HG02943 (cell line): Measurements from ENCODE around the gene DPYSL3.
A peak's percentile ranks its signal among the peaks of the same experiment; 100 is the strongest.

Experiments used
- ATAC-seq: cut with Tn5 transposase; IDR thresholded peaks from one replicate; pipeline ENCODE4 v1.9.1; 2021; ENCODE audit warnings: mild to moderate bottlenecking, low read depth, moderate library complexity; ENCODE audit not compliant: unreplicated experiment

DPYSL3 gene

DNA sequence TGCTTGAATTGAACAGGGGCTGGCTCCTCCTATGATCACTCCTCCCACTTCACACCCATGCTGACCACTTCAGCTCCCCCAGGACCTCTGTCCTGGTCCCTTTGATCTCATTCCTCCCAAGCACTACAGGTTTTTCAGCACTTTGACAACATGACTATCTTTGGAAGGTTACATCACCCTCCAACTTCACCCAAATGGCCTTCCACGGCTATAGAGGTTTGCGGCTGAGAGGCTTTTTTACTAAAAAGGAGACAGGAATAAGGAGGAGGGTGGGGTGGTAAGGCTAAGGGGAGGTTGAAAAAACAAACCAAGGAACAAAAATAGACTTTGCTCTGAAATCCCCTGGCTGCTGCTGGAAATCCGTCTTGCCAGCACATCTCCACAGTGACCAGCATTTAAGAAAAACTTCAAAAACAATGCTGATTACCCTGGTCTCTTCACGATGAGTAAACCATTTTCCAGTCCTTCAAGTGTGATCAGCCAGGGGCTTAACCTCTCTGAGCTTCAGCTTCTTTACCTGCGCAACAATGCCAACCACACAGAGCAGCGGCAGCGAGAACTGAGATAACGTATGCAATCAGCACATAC lies 102.7 kb downstream of the DPYSL3 start:
- ATAC-seq: no peak

DNA sequence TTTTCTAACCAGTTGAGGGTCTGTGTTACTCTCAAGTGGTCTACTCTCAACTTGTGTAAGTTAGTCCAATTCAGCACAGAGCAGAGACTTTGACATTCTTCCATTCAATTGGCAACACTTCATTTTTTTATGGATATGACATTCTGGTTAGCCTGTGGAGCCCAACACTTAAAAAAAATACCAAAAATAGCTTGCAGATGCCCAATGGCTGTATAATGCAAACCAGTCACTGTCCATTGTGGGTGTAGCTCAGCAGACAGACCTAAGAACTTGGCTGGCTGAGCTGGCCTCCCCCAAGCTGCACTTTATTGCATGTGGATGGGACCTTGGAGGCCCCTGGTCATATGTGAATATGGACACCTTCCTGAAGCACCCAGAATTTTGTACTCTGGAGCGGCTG lies 103.2 kb downstream of the DPYSL3 start:
- ATAC-seq: no peak

DNA sequence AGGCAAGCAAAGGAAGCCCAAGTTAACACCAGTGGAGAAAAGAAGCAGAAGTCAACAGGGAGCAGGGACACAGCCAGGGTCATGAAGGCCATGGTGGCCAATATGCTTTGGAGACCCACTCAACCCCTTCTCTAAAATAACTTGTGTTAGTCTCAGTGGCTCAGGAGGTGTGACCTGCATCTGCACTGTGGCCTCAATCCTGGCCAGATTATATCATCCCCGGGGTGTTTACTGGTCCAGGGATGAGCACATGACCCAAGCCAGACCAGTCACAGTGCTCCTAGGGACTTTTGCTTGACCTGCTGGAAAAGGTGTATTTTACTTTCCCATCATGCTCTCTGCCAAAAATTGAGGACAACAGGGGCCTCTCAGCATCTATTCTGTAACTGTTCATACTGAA lies 105.2 kb downstream of the DPYSL3 start:
- peak; percentile 24 for ATAC-seq

DNA sequence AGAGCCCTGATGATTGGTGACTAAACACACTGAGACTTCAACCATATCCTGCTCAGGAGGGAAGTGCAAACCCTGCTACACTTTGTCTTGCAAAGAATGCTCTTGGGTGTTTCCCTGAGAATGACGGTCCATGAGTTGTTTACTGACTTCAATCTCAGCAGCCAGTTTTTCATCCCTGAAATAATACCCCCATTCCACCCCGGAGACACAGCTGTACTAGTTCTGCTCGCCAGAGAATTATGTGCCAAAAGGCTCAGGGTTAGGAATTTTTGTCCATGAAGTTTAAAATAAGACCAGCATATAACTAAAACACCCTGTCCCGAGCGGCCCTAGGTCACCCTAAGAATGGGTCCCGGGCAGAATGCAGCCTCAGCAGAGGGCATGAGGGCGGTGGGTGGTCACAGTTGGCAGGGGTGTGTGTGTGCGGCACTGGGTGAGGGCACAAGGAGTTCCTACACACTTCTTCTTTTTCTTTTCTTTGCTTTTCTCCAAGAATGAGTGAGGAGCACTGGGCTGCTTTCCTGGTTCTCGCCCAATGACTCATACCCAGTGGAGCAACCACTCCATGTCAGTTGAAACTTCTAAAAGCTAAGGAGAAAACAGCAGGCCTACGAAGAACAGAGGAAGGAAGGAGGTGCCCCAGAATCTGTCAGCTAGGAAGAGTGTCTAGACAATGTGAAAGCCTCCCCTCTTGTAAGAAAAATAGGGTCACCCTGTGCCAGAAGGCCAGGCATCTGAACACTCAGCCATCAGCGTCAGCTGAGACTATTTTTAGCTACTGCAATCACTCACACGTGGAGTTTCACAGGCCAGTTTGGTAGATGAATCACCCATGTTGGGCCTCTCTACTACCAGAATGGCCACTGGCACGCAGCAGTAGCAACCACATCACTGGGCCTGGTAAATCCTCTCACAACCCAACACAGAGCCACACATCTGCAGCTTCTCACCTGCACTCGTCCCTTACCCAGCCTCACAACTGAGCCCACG lies 105.9 kb downstream of the DPYSL3 start:
- ATAC-seq: peak; percentile 97

DNA sequence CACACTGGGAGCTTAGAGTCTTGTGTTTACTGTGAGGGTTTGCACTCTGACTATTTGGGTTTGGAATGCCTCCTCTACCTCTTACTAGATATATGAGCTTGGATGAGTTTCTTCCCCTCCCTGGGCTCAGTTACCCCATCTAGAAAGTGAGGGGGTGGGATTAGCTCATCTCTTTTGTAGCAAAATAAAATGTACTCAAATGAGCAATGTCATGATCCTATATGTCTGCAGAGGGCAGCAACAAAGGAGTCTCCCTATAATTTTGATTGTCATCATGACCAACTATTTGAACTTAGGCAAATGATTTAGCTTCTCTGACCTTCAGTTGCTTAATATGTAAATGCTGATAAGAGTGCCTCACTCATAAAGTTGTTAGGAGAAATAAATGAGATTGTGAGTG lies 109.0 kb downstream of the DPYSL3 start:
- ATAC-seq: no peak

DNA sequence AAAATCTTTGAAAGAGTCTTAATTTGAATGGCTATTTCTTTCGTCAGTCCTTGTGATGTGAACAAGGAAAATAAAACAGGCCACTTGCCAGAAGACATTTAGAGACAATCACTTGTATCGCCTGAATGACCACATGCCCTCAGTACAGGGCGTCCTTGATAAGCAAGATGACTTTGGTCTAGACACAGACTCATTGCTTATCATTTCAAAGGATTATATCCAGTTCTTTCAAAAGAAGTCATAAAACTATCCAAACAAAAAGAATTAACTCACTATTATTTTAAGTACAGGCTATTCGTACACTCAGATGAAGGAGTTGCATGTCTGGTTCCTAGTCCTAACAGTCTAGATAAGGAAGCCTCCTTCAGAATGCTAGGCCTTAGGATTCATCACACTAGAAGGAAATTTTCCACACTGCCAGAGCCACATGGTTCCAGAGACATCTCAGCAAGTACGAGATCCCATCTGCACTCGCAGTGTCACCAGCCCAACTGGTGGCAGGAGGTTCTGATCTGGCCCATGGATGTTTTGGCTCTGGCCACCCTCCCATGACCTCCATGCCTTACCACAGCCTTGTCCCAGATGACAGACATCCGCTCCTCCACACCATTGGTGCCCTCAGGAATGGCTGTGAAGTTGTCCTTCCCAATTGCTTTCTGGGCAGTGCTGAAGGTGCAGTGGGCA lies 109.6 kb downstream of the DPYSL3 start:
- ATAC-seq: no peak

DNA sequence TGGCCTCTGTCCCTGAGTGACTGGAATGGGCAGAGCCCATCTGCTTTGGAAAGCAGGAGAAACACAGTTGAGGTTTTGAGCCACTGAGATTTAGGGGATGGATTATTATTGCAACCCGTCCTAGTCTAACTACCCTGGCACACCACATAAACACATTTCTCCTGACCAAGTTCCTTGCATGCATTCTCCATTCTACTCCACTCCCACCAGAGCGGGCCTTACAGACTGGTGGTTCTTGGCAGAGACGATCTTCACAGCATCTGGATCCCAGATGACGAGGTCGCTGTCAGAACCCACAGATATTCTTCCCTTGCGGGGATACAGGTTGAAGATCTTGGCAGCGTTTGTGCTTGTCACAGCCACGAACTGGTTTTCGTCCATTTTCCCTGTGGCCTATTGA lies 111.0 kb downstream of the DPYSL3 start:
- no peak for ATAC-seq

DNA sequence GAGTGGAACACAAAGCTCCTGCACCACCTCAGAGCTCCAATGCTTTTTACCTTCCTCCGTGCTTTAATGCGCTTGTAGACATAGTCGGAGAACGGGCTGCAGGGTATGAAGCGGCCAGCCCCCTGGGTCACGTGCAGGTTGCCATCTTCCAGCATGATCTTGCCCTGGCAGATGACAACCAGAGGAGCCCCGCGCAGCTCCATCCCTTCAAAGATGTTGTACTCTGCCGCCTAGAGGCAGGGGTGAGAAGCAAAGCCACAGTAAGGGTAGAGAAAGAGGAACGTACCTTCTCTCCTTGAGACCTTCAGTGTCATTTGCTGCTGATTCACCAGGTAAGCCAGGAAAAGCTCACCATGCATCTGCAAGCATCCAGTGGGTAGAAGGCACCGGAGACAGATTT lies 112.3 kb downstream of the DPYSL3 start:
- no peak for ATAC-seq

DNA sequence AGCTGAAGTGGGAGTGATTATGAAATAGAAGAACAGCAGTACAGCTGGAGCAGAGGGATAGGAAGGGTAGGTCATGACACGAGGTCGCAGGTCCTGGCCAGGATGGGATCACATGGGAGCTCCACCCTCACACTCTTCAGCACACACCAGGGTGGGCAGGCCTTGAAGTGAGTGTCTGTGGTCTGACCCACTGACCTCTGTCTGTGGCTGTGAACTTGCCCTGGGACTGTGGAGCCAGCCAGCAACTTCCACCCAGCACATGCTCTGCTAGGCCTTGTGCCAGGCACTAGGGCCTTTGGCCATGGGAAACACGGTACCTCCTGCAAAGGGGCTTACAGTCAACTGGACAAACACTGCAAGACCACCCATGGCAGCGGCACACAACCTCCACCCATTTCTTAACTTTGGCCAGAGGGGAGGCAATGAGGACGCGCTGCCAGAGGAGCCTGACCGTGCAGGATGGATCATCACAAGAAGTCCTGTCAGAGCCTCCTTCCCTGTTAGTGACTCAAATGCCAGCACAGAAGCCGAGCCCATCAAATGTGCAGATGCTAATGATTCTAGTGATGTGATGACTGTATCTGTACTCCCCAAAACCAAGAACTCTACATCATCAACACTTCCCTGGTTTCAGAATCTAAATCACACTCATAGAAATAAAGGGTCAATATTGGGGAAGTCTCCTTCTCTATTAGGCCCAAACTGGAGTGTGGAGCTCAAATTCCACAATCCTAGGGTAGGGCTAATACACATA lies 113.6 kb downstream of the DPYSL3 start:
- ATAC-seq: no peak

DNA sequence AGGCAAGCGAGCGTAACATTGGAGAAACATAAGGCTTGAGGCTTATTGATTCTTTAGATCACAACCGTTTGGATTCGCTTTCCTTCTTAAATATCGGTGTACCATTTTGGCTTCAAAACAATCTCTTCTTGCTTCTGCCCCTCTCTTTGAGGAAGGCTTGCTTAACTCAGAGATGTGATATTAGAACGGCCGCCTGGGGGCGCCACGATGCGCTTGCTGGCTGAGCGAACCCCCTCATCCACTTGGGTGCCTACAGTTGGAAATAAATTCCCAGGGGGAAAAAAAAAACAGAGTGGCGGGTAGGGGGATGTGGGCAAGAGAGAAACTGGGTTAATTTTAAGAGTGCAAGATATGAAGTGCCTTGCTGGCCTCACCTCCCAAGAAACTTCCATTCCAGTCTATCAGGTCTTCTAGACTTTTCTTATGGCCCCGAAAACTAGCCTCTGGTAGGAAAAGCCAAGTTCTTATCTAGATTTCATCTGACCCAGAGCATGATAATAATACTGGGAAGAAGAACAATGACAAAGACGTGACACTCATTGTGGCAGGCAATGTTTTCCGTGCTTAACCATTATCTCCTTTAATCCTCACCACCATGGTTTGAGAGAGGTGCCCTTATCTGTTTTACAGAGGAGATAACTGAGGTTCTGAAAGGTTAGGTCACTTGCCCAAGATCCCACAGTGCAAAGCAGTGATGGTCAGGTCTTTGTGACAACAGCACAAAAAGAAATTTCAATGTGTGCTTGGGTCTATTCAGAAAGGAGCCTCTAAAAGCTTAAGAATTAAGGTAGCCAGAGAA lies 115.8 kb downstream of the DPYSL3 start:
- no peak for ATAC-seq

DNA sequence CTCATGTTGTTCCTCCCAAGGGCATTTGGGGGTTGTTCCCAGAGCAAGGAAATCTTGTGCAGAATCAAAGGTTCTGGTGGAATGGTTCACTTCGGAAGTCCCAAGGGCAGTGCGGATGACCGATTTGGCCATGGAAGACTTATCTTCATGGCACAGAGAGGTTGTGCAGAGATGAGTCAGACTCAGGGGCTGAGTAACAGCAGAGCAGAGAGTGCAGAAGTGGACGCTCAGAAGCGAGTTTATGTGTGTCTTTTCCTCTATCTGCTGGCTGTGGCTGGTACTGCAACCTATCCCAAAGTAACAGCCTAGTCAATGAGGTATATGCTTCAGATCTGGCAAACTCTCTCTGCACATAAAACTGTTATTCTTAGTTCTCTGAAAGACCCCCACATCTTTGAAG lies 118.1 kb downstream of the DPYSL3 start:
- peak; percentile 93 for ATAC-seq

DNA sequence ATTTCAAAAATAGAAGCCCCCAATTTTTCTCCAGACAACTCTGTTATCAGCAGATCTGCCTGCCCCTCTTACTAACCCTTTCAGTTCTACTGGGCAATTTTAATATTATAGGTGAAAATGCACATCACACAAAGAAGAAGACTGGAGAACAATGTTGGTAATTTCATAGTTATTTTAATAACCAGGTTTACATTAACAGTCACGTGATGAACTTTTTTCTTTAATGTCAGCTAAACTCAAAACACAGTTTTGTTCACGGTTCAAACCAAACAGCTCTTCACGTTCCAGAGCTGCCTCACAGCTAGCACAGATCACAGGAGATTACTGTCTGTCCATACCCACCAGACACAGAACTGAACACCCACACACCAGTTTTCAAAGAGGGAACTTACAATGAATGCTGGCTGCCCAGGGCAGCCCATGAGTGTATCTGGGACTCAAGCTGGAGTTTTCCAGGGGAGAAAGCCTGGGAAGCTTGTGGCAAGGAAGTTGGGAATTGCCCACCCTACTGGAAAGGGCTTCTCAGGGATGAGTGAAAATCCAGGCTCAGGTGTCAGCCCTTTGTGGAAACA lies 119.1 kb downstream of the DPYSL3 start:
- ATAC-seq: no peak

DNA sequence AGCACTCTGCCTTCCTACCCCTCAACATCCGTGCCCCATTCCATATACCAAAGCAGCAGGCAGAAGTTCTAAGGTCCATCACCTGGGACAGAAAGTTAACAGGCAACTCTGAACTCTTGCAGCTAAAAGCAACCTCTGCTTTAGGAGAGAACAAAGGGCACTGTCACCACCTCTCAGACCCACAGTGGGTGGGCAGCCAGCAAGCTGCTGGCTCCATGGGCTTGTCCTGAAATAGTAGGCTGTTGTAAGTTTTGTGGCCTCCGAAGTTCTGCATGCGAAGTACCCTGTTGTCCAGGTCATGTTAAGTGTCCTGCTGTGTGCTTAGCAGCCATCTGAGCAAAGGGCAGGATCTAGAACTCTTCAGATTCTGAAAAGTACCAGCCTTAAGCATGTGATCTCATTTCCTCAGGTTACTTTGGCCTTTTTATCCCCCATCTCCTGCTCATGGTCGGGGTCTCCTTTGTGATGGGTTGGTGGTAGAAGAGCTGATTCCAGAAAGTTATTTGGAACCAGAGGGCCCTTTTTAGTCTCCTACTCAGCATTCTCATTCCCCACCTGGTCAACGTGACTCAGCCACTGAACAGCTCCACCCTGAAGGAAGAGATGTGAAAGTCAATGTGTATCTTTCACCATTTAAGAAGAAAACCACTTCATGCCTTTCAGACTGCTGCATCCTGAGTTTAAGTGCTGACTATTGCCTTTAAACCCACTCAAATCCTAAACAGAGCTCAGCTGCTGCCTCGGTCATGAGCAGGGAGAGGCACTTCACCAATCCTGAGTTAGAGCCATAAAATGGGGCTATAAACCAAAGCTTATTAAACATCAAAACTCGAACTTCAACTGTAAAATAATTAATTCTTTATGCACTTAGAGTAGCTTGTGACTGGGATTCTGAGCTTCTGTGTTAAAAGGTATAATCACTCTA lies 121.4 kb downstream of the DPYSL3 start:
- ATAC-seq: no peak

DNA sequence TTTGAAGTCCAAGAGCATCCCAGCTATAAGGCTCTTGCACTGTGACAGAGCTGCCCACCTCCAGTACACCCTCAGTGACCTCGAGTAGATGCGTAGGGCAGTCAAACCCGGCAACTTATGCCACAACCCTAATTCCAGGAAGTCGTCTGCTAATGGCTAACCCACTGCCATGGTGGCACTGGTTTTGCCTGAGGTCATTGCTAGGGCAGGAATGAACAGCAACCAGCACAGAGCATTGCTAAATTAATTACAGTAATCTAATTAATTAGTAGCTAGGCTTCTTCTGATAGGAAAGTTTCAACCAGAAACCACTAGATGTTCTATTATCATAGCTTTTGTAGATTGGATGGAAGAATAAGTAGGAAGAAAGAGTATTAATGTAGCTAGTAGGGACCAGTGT lies 122.8 kb downstream of the DPYSL3 start:
- no peak for ATAC-seq

DNA sequence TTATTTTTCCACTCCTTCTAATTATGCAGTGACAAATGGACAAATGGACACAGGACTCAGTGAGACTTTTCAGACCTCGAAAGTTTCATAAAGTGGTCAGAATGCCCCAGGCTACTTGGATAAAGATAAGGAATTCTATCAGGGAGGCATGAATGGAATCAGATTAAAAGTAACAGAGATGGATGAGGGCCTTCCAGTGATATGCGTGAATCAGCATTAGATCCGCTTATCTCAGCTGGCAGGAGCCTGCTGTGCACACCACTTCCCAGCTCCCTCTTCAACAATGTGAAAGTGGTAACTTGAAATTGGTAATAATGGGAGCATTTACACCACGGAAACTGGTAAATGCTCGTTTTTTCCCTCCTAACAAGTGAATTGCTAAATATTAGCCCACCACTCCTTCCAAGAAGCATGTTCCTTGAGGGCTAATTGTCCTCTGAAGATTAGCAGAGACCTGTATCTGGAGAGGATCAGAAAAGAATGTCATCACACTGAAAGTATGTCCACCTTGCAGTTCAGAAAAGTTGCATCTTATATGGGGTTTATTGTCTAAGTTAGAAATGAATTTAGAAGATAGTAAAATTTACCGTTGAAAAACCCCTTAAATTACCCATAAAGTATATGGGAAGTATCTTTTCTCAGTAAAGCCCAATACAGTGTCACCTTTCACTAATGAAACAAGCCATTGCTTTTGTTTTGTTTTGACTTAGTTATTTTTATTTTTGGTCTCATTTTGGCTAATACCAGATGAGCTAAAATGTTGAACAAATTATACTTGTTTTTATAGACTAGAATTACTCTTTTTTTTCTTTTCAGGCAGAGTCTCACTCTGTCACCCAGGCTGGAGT lies 125.3 kb downstream of the DPYSL3 start:
- ATAC-seq: no peak

DNA sequence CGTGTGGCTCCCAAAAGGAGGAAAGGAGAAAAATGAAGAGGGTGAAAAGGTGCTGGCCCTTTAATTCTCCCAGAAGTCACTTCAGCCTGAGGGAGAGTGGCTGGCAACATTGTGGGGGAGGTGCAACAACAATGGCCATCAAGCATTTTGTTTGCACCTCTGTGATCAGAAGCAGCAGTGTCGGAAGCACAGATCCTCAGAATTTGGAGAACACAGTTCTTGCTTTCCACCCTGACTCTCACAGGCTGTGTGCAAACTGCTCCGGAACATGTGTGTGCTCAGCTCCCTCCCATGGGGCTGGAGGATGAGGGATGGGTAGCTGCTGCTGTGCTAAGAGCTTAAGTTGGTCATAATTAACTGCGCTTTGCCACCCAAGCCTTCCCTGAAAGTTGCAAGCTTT lies 127.1 kb downstream of the DPYSL3 start:
- ATAC-seq: no peak

DNA sequence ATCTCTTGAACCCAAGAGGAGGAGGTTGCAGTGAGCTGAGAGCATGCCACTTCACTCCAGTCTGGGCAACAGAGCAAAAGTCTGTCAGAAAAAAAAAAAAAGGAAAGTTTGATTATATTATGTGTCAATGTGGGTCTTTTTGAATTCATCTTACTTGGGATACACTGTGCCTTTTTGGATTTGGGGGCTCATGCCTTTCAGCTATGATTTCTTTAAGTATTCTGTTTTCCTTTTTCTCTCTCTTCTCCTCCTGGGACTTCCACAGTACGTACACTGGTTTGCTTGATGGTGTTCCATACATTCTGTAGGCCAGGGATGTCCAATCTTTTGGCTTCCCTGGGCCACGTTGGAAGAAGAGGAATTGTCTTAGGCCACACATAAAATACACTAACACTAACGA lies 128.3 kb downstream of the DPYSL3 start:
- ATAC-seq: no peak

DNA sequence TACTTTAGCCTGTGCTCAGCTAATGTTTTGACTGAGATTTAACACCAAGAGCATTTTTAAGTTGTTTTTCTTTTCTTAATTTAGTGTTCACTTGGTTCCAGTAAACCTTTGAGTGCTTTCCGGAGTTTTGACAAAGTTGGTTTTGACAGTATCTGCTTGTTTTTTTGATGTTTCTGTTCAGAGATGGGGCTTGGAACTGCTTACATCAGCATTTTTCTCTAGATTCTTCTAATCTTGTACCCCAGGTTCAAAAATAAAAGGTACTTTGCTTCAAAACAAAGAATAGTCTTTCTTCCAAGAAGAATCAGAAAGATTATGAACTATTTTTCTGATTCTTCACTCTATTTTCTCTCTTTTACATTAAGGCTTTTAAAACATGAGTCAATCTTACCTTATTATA lies 132.2 kb downstream of the DPYSL3 start:
- ATAC-seq: no peak
